NT2/D1 (cell line): ENCODE data around the gene MEF2C.

ENCODE experiments used
- SUZ12 ChIP-seq: IDR thresholded peaks from 2 replicates; pipeline ENCODE4 v1.6.1; 2011; ENCODE audit not compliant: insufficient read length, insufficient read depth; ENCODE audit errors: extremely low read depth
- YY1 ChIP-seq: IDR thresholded peaks from 2 replicates; pipeline ENCODE4 v1.6.1; 2011; ENCODE audit not compliant: insufficient read length, insufficient read depth
- ZNF274 ChIP-seq: IDR thresholded peaks from 2 replicates; pipeline ENCODE4 v1.6.1; 2011; ENCODE audit warnings: mild to moderate bottlenecking, low read depth, low read length

GRCh38 chr5:88708682-88709398 lies 174.1 kb downstream of the MEF2C start:
- TF ChIP-seq YY1 (no peak), SUZ12 (no peak), ZNF274 (no peak)
